A673 (cell line): ENCODE measurements around the gene NRF1. TPM values are rescaled to one million over a fixed set of nuclear protein-coding genes. Genes with fewer than 3 reads are reported as not detected.

Experiments
- BruUV-seq: library from RNA; stranded (reverse); fragments of 400-500 nt; replicated peaks from 2 replicates; lab custom pipeline; 2021; lab: Mats Ljungman, UMichigan
- CTCF ChIA-PET: fragments of 300-600 bp; sonication (Branson Sonifier 250); formaldehyde crosslinking; loops from one replicate; lab custom pipeline; 2022; ENCODE audit warnings: antibody characterized with exemption; lab: Charles Lee
- POLR2A ChIA-PET: fragments of 300-600 bp; sonication (Branson Sonifier 250); formaldehyde crosslinking; loops from one replicate; lab custom pipeline; 2022; ENCODE audit warnings: antibody characterized with exemption; ENCODE audit not compliant: low non-redundant PET; lab: Charles Lee
- DNase-seq: peaks from one replicate; pipeline ENCODE4 v3.0.0-alpha.2; 2015; ENCODE audit warnings: low spot score
- H3K27ac ChIP-seq: fragments of 200-600 bp; sonication (generic); 2 replicates; pipeline ENCODE4 v1.5.1; 2016; ENCODE audit warnings: mixed run types, low read depth, mild to moderate bottlenecking, mixed read lengths, antibody characterized with exemption, low read length; ENCODE audit not compliant: poor library complexity, severe bottlenecking
- H3K27me3 ChIP-seq: fragments of 200-600 bp; sonication (generic); replicated peaks from 2 replicates; pipeline ENCODE4 v1.6.1; 2017; ENCODE audit warnings: mixed run types, low read depth, mild to moderate bottlenecking, mixed read lengths, antibody characterized with exemption, low read length; ENCODE audit not compliant: insufficient read depth, poor library complexity
- H3K36me3 ChIP-seq: fragments of 200-600 bp; sonication (generic); 2 replicates; pipeline ENCODE4 v1.6.1; 2016; ENCODE audit warnings: mixed run types, mild to moderate bottlenecking, mixed read lengths, antibody characterized with exemption, low read length; ENCODE audit not compliant: insufficient read depth, poor library complexity, severe bottlenecking
- H3K4me1 ChIP-seq: fragments of 200-600 bp; sonication (generic); 2 replicates; pipeline ENCODE4 v1.6.1; 2017; ENCODE audit warnings: mixed run types, mild to moderate bottlenecking, mixed read lengths, antibody characterized with exemption, low read length; ENCODE audit not compliant: insufficient read depth, poor library complexity, severe bottlenecking
- H3K4me3 ChIP-seq: fragments of 200-600 bp; sonication (generic); 2 replicates; pipeline ENCODE4 v1.5.1; 2016; ENCODE audit warnings: low read depth, mixed run types, mild to moderate bottlenecking, mixed read lengths, low read length; ENCODE audit not compliant: poor library complexity, severe bottlenecking
- H3K9me3 ChIP-seq: fragments of 200-600 bp; sonication (generic); 2 replicates; pipeline ENCODE4 v1.6.1; 2016; ENCODE audit warnings: mixed run types, low read depth, mild to moderate bottlenecking, mixed read lengths, antibody characterized with exemption, low read length; ENCODE audit not compliant: poor library complexity, severe bottlenecking
- EZH2 ChIP-seq: fragments of 200-600 bp; sonication (generic); IDR thresholded peaks from 2 replicates; pipeline ENCODE4 v1.6.1; 2017; ENCODE audit warnings: borderline replicate concordance, low read depth, mild to moderate bottlenecking, mixed read lengths, antibody characterized with exemption, low read length; ENCODE audit not compliant: poor library complexity, severe bottlenecking
- intact Hi-C: fragments of 100-400 bp; cut with micrococcal nuclease; formaldehyde crosslinking; loops from one replicate; pipeline ENCODE4 v1.10.0; 2022; ENCODE audit not compliant: unreplicated experiment
- total RNA-seq: library from RNA; stranded (reverse); gene quantifications from 2 replicates; pipeline ENCODE4 v1.2.3, GENCODE V29; 2021
- TF ChIP-seq, protein P1 (sequence below): fragments of 300-800, 200-600 bp; sonication (generic); conservative IDR thresholded peaks from 2 replicates; pipeline ENCODE4 v1.5.1; 2017; ENCODE audit warnings: low read depth, mild to moderate bottlenecking, antibody characterized with exemption, low read length, moderate library complexity, mixed read lengths

The NRF1 gene
- total RNA-seq, 1 experiment from 2014 or later: 30.2 TPM

DNA sequence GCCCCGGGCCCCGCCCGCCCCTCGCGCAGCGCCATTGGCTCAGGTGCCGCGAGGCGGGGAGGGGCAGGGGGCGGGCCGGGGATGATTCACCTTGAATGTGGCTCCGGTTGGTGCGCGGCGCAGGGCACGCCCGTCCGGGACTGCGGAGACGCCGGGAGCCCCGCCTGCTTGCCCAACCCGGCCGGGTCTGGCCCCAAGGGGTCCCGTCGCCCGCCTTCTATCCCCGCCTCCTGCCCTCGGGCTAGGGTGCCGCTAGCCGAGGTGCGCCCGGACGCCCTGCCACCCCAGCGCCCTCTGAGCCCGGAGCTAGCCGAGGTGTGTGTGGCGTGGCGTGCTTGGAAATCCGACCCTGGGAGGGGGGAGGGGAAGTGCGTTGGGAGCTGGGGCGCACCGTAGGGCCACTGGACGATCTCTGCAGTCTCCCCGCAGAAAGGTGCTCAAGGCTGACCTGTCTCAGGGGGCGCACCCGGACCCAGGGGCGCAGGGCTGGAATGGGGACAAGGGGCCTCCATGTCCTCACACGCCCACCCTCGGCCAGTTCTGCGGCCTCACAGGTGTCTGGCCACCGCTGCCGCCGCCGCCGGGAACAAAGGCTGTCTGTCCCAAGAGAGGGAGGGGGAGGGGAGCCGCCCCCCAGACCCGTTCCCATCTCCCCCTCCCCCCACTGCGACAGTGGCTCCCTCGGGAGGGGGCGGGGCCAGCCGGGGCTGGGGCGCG lies 168.9 kb downstream of the NRF1 start:
- no peak for TF ChIP-seq EZH2
- TF ChIP-seq, protein P1, sequence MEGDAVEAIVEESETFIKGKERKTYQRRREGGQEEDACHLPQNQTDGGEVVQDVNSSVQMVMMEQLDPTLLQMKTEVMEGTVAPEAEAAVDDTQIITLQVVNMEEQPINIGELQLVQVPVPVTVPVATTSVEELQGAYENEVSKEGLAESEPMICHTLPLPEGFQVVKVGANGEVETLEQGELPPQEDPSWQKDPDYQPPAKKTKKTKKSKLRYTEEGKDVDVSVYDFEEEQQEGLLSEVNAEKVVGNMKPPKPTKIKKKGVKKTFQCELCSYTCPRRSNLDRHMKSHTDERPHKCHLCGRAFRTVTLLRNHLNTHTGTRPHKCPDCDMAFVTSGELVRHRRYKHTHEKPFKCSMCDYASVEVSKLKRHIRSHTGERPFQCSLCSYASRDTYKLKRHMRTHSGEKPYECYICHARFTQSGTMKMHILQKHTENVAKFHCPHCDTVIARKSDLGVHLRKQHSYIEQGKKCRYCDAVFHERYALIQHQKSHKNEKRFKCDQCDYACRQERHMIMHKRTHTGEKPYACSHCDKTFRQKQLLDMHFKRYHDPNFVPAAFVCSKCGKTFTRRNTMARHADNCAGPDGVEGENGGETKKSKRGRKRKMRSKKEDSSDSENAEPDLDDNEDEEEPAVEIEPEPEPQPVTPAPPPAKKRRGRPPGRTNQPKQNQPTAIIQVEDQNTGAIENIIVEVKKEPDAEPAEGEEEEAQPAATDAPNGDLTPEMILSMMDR: no peak
- BruUV-seq: no TSS peak
- H3K4me1 ChIP-seq: peaks cover 22% of the 10 kb centered on the region
- no peak overlapping the region for H3K27ac ChIP-seq
- peaks cover 69% of the 10 kb centered on the region for H3K27me3 ChIP-seq
- no peaks in the 10 kb centered on the region for H3K9me3 ChIP-seq
- POLR2A ChIA-PET: no interaction called here
- DNase-seq: peak; percentile 76
- peak overlapping the region; percentile 63 for H3K4me3 ChIP-seq
- intact Hi-C loops: no loop called here
- CTCF ChIA-PET: interaction anchor here (0.7 kb wide), 1 partner anchor 121 kb away, joined by 5 read pairs; no protein-coding TSS in a partner anchor
- H3K36me3 ChIP-seq: no peaks in the 10 kb centered on the region

DNA sequence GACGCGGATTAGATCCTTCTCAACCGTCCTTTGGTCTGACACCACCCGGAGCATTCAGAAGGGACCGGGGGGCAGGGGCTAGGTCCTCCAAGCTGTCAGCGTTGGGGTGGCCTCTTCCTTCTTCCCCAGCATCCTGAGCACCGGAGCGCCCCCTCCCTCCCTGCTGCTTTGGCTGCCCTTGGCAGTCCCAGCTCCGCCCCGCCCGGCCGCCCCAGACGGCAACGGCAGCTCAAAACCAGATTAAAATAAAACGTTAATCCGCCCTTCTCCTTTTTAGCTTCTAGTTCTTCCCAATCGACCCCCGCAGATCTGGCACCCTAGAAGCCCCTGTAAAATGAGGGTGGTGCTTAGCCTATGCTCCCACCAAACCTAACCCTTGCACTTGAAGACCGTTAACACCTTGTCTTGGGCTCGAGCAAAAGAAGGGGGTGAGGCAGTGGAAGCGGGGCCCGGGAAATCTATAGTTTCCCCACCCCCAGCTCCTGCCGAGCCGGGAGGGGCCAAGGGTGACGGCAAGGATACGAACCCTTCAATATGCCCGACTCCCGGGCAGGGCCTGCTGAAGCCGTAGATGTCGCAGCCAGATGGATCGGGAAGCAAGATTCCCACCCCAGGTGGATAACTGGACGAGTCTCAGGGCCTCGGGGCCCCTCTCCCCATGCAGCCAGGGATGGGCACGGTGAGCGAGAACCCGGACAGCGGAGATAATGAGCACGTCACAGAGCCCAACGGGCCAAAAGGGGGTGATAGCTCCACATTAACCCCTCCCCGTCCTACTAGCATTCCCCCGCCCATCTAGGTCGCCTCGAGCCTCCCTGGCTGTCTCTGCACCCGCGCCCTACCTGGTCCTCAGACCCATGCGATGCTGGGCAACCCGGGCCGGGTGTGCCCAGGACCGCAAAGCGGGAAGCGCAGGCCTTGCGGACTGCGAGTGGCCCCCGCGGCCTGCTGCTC lies 169.7 kb downstream of the NRF1 start:
- peak; percentile 48 for DNase-seq
- peak overlapping the region; percentile 63 for H3K4me3 ChIP-seq
- H3K27me3 ChIP-seq: peaks cover 76% of the 10 kb centered on the region
- H3K4me1 ChIP-seq: peaks cover 27% of the 10 kb centered on the region
- no TSS peak for BruUV-seq
- intact Hi-C loops: no loop called here
- H3K9me3 ChIP-seq: no peaks in the 10 kb centered on the region
- CTCF ChIA-PET: no interaction called here
- H3K36me3 ChIP-seq: no peaks in the 10 kb centered on the region
- no peak overlapping the region for H3K27ac ChIP-seq
- POLR2A ChIA-PET: no interaction called here
- TF ChIP-seq, protein P1: no peak
- TF ChIP-seq EZH2: peak; percentile 79

DNA sequence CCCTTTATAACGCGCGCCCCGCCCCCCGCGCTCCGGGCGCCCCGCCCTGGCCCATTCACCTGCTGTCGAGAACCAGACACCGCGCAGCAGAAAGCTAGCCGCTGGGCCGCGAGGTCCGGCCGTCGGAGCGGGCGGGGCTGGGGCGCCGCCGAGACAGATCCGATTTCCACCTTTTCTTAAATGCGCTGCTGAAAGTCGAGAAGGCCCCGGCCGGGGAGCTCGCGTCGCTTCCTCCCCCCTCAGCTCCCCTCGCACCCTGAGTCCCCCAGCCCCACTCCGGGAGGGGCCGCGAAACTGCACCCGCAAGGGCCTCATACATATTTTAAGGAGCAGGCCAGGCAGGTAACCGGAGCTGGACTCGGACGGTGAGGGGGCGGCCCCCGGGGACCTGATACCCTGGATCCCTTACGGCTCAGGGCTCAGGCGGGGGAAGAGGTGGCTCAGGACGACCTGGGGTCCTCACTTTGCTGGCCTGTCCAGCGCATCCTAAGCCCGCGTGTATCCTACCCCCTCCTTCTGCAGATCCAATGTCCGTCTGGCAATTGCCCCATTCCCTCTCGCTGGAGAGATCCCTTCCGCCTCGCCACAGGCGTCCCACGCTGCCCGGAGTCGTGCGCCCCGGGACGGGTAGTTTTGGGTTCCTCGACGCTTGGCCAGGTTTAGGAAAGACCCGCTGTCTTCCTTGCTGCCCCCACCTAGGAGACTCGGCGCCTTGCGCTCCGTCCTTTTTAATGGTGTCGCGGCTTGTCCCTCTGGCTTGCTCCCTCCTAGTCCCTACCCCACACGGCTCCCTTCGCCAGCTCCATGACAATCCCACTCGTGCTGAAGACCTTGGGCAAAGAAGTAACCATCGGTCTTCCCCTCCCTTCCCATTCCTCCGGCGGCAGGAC lies 170.7 kb downstream of the NRF1 start:
- Histone ChIP-seq H3K36me3 (no peaks in the 10 kb centered on the region), H3K9me3 (no peaks in the 10 kb centered on the region), H3K27ac (no peak overlapping the region), H3K4me1 (peaks cover 27% of the 10 kb centered on the region), H3K4me3 (peak overlapping the region; percentile 63), H3K27me3 (peaks cover 76% of the 10 kb centered on the region)
- ChIA-PET POLR2A (interaction anchor here (0.6 kb wide), 1 partner anchor 645 kb away, joined by 3 read pairs; no protein-coding TSS in a partner anchor), CTCF (no interaction called here)
- TF ChIP-seq, protein P1: no peak
- TF ChIP-seq EZH2: peak; percentile 83
- no TSS peak for BruUV-seq
- intact Hi-C loops: no loop called here
- no peak for DNase-seq
